ENCODE results near the gene STARD13. TPM values are rescaled to one million over a fixed set of nuclear protein-coding genes. Genes with fewer than 3 reads are reported as not detected.

Gene STARD13
- total RNA-seq, 1 experiment from 2014 or later, result 2.1 TPM

GRCh38 chr13:33311040-33311439 is 25.5 kb upstream of the STARD13 start:
- Histone ChIP-seq H3K27me3 (ENCODE audit: insufficient read depth, low read length) (no peaks in the 10 kb centered on the region), H3K23me2 (ENCODE audit: insufficient read length, low read depth, low read length, poor library complexity, severe bottlenecking) (no peaks in the 10 kb centered on the region), H3K9me3 (ENCODE audit: control insufficient read depth, low read depth, low read length) (no peaks in the 10 kb centered on the region), H3K14ac (ENCODE audit: insufficient read depth, low read length) (no peak overlapping the region), H2AK5ac (ENCODE audit: insufficient read length, low read length) (no peak overlapping the region), H2AFZ (ENCODE audit: low read length) (no peak overlapping the region), H3K4me2 (ENCODE audit: insufficient read depth, insufficient read length, low read length) (no peak overlapping the region), H2BK20ac (ENCODE audit: low read depth, low read length, poor library complexity, severe bottlenecking) (no peak overlapping the region), H3K79me2 (ENCODE audit: insufficient read depth, low read length) (no peaks in the 10 kb centered on the region), H3K18ac (ENCODE audit: insufficient read length, low read depth, low read length) (no peak overlapping the region), H3K79me1 (ENCODE audit: insufficient read depth, low read depth, low read length, poor library complexity, severe bottlenecking) (no peaks in the 10 kb centered on the region), H4K8ac (replicated peaks; ENCODE audit: insufficient read length, low read depth, low read length) (no peak overlapping the region), H4K20me1 (ENCODE audit: control insufficient read depth, insufficient read depth, insufficient read length) (no peaks in the 10 kb centered on the region), H2BK5ac (ENCODE audit: insufficient read length, low read length) (no peak overlapping the region), H2BK15ac (ENCODE audit: low read depth, low read length) (no peak overlapping the region), H3K4me1 (ENCODE audit: insufficient read depth, low read length) (no peaks in the 10 kb centered on the region), H3K56ac (ENCODE audit: insufficient read length, low read depth, low read length) (no peak overlapping the region), H4K5ac (ENCODE audit: insufficient read length, low read depth, low read length) (no peak overlapping the region), H2BK12ac (ENCODE audit: insufficient read length, low read depth, low read length) (no peak overlapping the region), H3T11ph (ENCODE audit: low read length) (no peak overlapping the region), H4K91ac (ENCODE audit: insufficient read length, low read depth, low read length) (no peak overlapping the region), H3K9ac (ENCODE audit: extremely low read depth, insufficient read length, low read length) (no peak overlapping the region), H3K4ac (ENCODE audit: low read depth, low read length) (no peak overlapping the region), H3K27ac (ENCODE audit: insufficient read length, low read depth, low read length) (no peak overlapping the region), H2BK120ac (ENCODE audit: low read depth, low read length, poor library complexity, severe bottlenecking) (no peak overlapping the region), H3K23ac (ENCODE audit: insufficient read length, low read depth, low read length) (no peak overlapping the region)
- Mint-ChIP-seq H3K36me3 (ENCODE audit: insufficient read depth in 1 of 3, low read depth in 3 of 3) (peaks cover 0 to 4% (median 0%) of the 10 kb centered on the region in 3 experiments; a peak in 2 of 7 replicates), H3K27me3 (ENCODE audit: low read depth) (no peaks in the 10 kb centered on the region), H3K9me3 (peaks cover 7 to 8% of the 10 kb centered on the region in 2 experiments; a peak in 3 of 5 replicates), H3K4me3 (no peak overlapping the region), H3K27ac (no peak overlapping the region), H3K4me1 (no peaks in the 10 kb centered on the region)
- no peak for TF ChIP-seq CTCF (conservative IDR thresholded peaks at IDR 0.05)
- WGBS (ENCODE audit: extremely low coverage, insufficient read length, low lambda C conversion rate), result no CpG with 5 or more reads among the region's 2 CpGs
- DNase-seq, result no peak

All from H9 (cell line).